Daoy (cell line): Measurements from ENCODE around the gene GNG14. TPM values are rescaled to one million over a fixed set of nuclear protein-coding genes. Genes with fewer than 3 reads are reported as not detected.
"Not testable (repeated sequence)": the region's sequence is repeated elsewhere in the genome, so short reads cannot be mapped to it uniquely, and the experiment has no call there.

Experiments
- DNase-seq: peaks from one replicate; pipeline ENCODE4 v3.0.0-alpha.2; 2015; ENCODE audit warnings: low read depth
- total RNA-seq: library from RNA; depleted of rRNA; stranded (reverse); fragments of >200 nt; shearing (Covaris generic); gene quantifications from 2 replicates; pipeline ENCODE4 v1.2.3, GENCODE V29; 2014

GNG14 gene
- total RNA-seq, 1 experiment from 2014 or later = not detected

- peak; percentile 97 for DNase-seq
Measured at GRCh38 chr19:12696366-12697335, 8.9 kb downstream of the GNG14 start, which contains the start of gene FBXW9. Gene FBXW9, minus strand, starts transcription at chr19:12696631. Its CDS starts 50 bp downstream, at chr19:12696581.

- DNase-seq = not testable (repeated sequence)
Measured at GRCh38 chr19:12697425-12697824, 9.6 kb downstream of the GNG14 start.

DNA sequence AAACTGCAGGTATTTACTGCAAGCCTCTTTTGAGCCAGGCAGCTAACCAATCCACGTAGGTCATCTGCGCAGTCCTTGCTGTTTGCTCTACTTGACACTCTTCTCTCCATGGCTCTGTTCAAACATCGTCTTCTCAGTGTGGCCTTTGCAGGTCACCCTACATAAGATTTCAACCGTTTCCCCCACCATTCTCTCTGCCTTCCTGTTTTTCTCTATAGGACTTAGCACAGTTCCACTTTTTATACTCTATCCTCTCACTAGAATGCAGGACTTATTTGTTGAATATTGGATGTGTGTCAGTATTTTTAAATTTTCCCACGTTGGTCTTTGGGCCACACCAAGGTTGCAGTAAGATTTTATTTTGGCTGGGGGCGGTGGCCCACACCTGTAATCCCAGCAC lies 10.3 kb downstream of the GNG14 start:
- no peak for DNase-seq

- no peak for DNase-seq
Measured at GRCh38 chr19:12701596-12702282, 13.9 kb downstream of the GNG14 start.

GRCh38 chr19:12703046-12703445 lies 15.2 kb downstream of the GNG14 start:
- peak; percentile 51 for DNase-seq

- no peak for DNase-seq
Measured at GRCh38 chr19:12705169-12705568, 17.4 kb downstream of the GNG14 start.

- no peak for DNase-seq
Measured at GRCh38 chr19:12705654-12706331, 18.0 kb downstream of the GNG14 start.

DNA sequence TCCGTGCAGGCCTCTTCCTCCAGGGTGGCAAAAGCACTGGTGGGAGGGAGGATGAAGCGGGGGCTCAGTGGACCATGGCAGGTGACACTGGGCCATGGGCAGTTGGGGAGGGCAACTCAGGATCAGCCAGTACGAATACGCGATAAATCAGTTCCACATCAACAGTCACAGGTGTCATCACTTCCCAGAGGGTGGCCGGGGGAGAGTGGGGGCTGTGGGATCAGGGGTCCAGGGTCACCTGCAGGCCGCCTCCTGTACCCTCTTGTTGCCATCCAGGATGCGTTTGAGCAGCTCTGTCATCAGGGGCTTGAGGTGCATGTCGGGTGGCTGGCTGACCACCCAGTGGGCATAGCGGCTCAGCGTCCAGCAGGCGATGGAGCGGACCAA lies 18.5 kb downstream of the GNG14 start:
- no peak for DNase-seq

DNA sequence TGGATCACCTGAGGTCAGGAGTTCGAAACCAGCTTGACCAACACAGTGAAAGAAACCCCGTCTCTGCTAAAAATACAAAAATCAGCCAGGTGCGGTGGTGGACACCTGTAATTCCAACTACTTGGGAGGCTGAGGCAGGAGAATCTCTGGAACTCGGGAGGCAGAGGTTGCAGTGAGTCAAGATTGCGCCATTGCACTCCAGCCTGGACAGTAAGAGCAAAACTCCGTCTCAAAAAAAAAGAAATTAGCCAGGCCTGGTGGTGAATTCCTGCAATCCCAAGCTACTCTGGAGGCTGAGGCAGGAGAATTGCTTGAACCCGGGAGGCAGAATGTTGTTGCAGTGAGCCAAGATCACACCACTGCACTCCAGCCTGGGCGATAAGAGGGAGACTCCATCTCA lies 20.8 kb downstream of the GNG14 start:
- DNase-seq = no peak

GRCh38 chr19:12711187-12711586 lies 23.4 kb downstream of the GNG14 start:
- no peak for DNase-seq

- DNase-seq = not testable (repeated sequence)
Measured at GRCh38 chr19:12712077-12712476, 24.3 kb downstream of the GNG14 start.

GRCh38 chr19:12713304-12713703 lies 25.5 kb downstream of the GNG14 start:
- not testable (repeated sequence) for DNase-seq

GRCh38 chr19:12715102-12715501 lies 27.3 kb downstream of the GNG14 start:
- DNase-seq = no peak

DNA sequence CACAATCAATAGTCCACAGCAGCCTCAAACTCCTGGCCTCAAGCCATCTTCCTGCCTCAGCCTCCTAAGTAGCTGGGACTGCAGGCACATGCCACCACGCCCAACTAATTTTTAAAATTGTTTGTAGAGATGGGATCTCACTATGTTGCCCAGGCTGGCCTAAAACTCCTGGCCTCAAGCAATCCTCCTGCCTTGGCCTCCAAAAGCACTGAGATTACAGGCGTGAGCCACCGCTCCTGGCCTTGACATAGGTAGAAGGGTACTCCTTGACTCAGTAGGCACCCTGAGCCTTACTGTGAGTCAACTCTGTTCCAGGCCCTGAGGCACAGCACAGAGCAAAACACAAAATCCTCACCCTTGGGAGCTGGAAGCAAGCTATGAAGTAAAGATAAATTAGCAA lies 28.1 kb downstream of the GNG14 start:
- no peak for DNase-seq

DNA sequence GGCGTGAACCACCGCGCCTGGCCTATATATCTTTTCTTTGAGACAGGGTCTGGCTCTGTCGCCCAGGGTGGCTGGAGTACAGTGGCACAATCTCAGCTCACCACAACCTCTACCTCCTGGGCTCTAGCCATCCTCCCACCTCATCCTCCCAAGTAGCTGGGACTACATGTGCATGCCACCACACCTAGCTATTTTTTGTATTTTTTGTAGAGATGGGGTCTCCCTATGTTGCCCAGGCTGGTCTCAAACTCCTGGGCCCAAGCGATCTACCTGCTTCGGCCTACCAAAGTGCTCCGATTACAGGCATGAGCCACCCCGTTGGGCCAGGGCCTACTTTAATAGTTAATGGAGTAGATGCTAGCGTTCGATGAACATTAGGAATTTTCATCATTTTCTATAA lies 32.5 kb downstream of the GNG14 start:
- DNase-seq = no peak

- no peak for DNase-seq
Measured at GRCh38 chr19:12720851-12721655, 33.3 kb downstream of the GNG14 start.

GRCh38 chr19:12721656-12722565 lies 34.1 kb downstream of the GNG14 start:
- DNase-seq = peak; percentile 78

GRCh38 chr19:12722566-12723380 lies 35.0 kb downstream of the GNG14 start:
- DNase-seq = peak; percentile 100

- DNase-seq = no peak
Measured at GRCh38 chr19:12723381-12723640, 35.5 kb downstream of the GNG14 start.
